ENCODE data around the gene RFPL1. TPM values are rescaled to one million over a fixed set of nuclear protein-coding genes. Genes with fewer than 3 reads are reported as not detected.

RFPL1 gene
- total RNA-seq, 1 donor from 2014 or later = not detected

DNA sequence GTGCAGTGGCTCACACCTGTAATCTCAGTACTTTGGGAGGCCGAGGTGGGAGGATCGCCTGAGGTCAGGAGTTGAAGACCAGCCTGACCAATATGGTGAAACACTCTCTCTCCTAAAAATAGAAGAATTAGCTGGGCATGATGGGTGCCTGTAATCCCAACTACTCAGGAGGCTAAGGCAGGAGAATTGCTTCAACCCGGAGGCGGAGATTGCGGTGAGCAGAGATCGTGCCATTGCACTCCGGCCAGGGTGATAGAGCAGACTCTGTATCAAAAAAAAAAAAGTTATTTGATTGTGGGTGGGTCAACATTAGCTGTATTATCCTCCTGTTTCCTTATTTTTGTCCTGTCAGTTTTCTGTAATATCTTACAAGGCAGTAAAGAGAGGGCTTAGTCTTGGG, 11.9 kb upstream of the RFPL1 start:
- Mint-ChIP-seq H3K27ac (no peak overlapping the region), H3K4me3 (no peak overlapping the region), H3K27me3 (peaks cover 16% of the 10 kb centered on the region), H3K36me3 (no peaks in the 10 kb centered on the region), H3K4me1 (ENCODE audit: unreplicated experiment) (peaks cover 8% of the 10 kb centered on the region), H3K9me3 (no peaks in the 10 kb centered on the region)
- TF ChIP-seq, protein P1, sequence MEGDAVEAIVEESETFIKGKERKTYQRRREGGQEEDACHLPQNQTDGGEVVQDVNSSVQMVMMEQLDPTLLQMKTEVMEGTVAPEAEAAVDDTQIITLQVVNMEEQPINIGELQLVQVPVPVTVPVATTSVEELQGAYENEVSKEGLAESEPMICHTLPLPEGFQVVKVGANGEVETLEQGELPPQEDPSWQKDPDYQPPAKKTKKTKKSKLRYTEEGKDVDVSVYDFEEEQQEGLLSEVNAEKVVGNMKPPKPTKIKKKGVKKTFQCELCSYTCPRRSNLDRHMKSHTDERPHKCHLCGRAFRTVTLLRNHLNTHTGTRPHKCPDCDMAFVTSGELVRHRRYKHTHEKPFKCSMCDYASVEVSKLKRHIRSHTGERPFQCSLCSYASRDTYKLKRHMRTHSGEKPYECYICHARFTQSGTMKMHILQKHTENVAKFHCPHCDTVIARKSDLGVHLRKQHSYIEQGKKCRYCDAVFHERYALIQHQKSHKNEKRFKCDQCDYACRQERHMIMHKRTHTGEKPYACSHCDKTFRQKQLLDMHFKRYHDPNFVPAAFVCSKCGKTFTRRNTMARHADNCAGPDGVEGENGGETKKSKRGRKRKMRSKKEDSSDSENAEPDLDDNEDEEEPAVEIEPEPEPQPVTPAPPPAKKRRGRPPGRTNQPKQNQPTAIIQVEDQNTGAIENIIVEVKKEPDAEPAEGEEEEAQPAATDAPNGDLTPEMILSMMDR (conservative IDR thresholded peaks at IDR 0.05) = no peak
- DNase-seq (ENCODE audit: extremely low spot score, unreplicated experiment) = no peak

DNA sequence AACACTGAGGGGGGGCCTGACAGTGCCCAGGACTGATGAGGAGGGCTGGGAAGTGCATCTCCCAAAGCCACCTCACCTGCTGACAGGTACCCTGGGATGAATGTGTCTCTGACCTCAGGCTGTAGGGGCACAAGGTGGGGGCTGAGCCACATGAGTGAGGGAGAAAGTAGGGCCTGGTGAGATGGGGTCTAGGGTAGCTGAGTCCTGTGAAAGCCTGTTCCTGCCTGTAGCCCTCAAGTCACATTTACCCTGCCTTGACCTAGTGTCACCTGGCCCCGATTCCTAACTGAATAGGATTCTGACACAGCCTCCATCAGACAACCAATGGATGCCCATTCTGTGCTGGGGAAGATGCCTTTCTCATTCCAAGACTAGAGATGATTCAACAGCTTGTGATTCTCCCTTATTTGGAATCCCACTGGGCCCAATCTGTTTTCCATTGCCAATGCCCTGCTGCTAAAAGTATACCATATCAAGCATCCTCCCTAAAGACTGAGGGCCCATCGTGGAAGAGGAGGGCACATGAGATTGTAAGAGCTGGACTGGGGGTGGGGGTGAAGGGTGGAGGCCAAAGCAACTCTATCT, 11.1 kb upstream of the RFPL1 start:
- Mint-ChIP-seq H3K4me1 (ENCODE audit: unreplicated experiment) (peaks cover 8% of the 10 kb centered on the region), H3K4me3 (no peak overlapping the region), H3K27ac (no peak overlapping the region), H3K27me3 (peaks cover 21% of the 10 kb centered on the region), H3K9me3 (no peaks in the 10 kb centered on the region), H3K36me3 (no peaks in the 10 kb centered on the region)
- DNase-seq (ENCODE audit: extremely low spot score, unreplicated experiment) = no peak
- TF ChIP-seq, protein P1 (conservative IDR thresholded peaks at IDR 0.05) = no peak

DNA sequence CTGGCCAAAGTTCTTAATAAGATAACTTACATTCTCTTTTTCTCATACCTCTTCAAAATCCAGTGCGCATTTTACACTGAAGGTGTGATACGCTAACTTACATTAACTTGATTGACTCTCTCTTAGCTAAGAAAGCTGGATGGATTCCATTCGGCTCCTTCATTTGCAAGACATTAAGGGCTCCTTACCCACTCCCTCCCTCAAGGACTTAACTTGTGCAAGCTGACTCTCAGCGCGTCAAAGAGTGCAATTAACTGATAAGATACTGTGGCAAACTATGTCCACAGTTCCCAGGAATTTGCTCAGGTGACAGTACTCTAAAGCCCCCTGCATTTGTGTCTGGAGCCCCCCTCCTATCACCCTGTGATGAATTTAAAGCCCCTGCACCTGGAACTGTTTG, 6.4 kb upstream of the RFPL1 start:
- H3K4me3 Mint-ChIP-seq = no peak overlapping the region
- H3K4me1 Mint-ChIP-seq (ENCODE audit: unreplicated experiment) = peaks cover 21% of the 10 kb centered on the region
- DNase-seq (ENCODE audit: extremely low spot score, unreplicated experiment) = peak; percentile 7
- H3K27me3 Mint-ChIP-seq = peaks cover 21% of the 10 kb centered on the region
- no peak overlapping the region for H3K27ac Mint-ChIP-seq
- TF ChIP-seq, protein P1 (conservative IDR thresholded peaks at IDR 0.05) = no peak
- H3K9me3 Mint-ChIP-seq = no peaks in the 10 kb centered on the region
- H3K36me3 Mint-ChIP-seq = no peaks in the 10 kb centered on the region

DNA sequence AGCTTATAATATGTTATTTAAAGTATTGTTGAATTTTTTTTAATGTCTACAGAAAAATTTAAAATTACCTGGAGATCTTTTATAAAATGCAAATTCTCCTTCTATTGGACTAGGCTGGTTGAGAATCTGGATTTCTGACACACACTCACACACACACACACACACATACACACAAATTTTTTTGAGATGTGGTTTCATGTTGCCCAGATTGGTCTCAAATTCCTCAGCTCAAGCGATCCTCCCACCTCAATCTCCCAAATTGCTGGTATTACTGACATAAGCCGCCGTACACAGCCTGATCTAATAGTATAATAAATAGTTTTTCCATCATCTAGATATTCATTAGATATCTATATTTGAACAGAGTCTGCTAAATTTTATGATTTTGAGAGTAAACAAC, 4.5 kb upstream of the RFPL1 start:
- TF ChIP-seq, protein P1 (conservative IDR thresholded peaks at IDR 0.05) = no peak
- H3K4me3 Mint-ChIP-seq = no peak overlapping the region
- peaks cover 21% of the 10 kb centered on the region for H3K4me1 Mint-ChIP-seq (ENCODE audit: unreplicated experiment)
- H3K27ac Mint-ChIP-seq = no peak overlapping the region
- no peak for DNase-seq (ENCODE audit: extremely low spot score, unreplicated experiment)
- H3K9me3 Mint-ChIP-seq = no peaks in the 10 kb centered on the region
- H3K36me3 Mint-ChIP-seq = no peaks in the 10 kb centered on the region
- H3K27me3 Mint-ChIP-seq = peaks cover 21% of the 10 kb centered on the region

DNA sequence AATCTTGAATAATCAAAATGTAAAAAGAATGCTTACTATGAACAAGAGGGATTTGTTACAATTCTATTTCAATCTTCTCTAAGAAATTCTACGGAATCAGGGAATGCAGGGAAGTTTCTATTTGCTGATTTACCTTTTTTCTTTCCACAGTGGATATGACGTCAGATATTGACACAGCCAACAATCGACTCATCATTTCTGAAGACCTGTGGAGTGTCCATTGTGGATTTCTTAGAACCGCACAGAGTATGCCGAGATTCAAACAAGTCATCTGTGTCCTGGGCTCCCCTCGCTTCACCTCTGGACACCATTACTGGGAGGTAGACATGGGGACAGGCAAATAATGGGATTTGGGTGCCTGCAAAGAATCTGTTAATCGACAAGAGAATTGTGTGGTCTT, 4.1 kb upstream of the RFPL1 start:
- peaks cover 21% of the 10 kb centered on the region for H3K4me1 Mint-ChIP-seq (ENCODE audit: unreplicated experiment)
- no peak overlapping the region for H3K27ac Mint-ChIP-seq
- no peaks in the 10 kb centered on the region for H3K9me3 Mint-ChIP-seq
- no peaks in the 10 kb centered on the region for H3K36me3 Mint-ChIP-seq
- H3K4me3 Mint-ChIP-seq = no peak overlapping the region
- TF ChIP-seq, protein P1 (conservative IDR thresholded peaks at IDR 0.05) = no peak
- H3K27me3 Mint-ChIP-seq = peaks cover 18% of the 10 kb centered on the region
- DNase-seq (ENCODE audit: extremely low spot score, unreplicated experiment) = no peak
